GM13977 (cell line): ENCODE data around the gene UBXN4.
"Not testable (repeated sequence)": the region's sequence is repeated elsewhere in the genome, so short reads cannot be mapped to it uniquely, and the experiment has no call there.

ENCODE experiments used
- DNase-seq: peaks from one replicate; pipeline ENCODE4 v3.0.0; 2012; ENCODE audit warnings: low spot score
- in situ Hi-C: fragments of 300-500 bp; cut with MboI; formaldehyde crosslinking; loops from one replicate; pipeline ENCODE4 v1.12.0; 2022; ENCODE audit warnings: low sequenced_read_pairs, low pct_unique_long_range_greater_than_20kb, mixed read lengths, inconsistent platforms; ENCODE audit not compliant: unreplicated experiment
- TF ChIP-seq, protein P1 (sequence below): IDR thresholded peaks from 2 replicates; pipeline ENCODE4 v1.5.1; 2012; ENCODE audit warnings: mild to moderate bottlenecking, control low read depth; ENCODE audit not compliant: insufficient read depth; ENCODE audit errors: extremely low read depth, missing control alignments

The UBXN4 gene

DNA sequence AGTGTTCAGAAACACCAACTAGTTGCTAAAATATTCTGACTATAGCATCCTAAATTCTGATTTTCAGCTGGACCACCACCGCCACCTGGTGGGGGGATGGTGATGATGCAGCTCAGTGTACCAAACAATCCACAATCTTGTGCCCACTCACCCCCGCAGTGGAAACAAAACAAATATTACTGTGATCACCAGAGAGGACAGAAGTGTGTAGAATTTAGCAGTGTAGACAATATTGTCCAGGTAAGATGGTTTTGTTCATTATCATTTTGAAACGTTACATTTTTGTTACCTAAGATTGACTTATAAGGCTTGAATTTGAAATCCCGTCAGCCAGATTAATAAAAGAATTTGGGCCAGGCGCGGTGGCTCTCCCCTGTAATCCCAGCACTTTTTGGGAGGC, 31.7 kb upstream of the UBXN4 start:
- in situ Hi-C loops, result loop anchor here (10.0 to 25.0 kb wide), 2 partner anchors 235 to 698 kb away; no protein-coding TSS in a partner anchor
- DNase-seq, result peak; percentile 72
- TF ChIP-seq, protein P1, sequence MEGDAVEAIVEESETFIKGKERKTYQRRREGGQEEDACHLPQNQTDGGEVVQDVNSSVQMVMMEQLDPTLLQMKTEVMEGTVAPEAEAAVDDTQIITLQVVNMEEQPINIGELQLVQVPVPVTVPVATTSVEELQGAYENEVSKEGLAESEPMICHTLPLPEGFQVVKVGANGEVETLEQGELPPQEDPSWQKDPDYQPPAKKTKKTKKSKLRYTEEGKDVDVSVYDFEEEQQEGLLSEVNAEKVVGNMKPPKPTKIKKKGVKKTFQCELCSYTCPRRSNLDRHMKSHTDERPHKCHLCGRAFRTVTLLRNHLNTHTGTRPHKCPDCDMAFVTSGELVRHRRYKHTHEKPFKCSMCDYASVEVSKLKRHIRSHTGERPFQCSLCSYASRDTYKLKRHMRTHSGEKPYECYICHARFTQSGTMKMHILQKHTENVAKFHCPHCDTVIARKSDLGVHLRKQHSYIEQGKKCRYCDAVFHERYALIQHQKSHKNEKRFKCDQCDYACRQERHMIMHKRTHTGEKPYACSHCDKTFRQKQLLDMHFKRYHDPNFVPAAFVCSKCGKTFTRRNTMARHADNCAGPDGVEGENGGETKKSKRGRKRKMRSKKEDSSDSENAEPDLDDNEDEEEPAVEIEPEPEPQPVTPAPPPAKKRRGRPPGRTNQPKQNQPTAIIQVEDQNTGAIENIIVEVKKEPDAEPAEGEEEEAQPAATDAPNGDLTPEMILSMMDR, result peak; percentile 86

DNA sequence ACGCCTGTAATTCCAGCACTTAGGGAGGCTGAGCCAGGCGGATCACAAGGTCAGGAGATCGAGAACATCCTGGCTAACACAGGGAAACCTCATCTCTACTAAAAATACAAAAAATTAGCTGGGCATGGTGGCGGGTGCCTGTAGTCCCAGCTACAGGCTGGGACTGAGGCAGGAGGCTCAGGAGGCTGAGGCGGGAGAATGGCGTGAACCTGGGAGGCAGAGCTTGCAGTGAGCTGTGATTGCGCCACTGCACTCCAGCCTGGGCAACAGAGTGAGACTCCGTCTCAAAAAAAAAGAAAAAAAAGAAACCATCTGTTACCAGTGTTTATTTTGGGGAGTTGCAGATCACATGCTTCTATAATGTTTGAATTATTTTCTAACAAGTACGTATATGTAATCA, 26.6 kb upstream of the UBXN4 start:
- in situ Hi-C loops, result loop anchor here (10.0 to 25.0 kb wide), 2 partner anchors 240 to 703 kb away; no protein-coding TSS in a partner anchor
- not testable (repeated sequence) for DNase-seq

DNA sequence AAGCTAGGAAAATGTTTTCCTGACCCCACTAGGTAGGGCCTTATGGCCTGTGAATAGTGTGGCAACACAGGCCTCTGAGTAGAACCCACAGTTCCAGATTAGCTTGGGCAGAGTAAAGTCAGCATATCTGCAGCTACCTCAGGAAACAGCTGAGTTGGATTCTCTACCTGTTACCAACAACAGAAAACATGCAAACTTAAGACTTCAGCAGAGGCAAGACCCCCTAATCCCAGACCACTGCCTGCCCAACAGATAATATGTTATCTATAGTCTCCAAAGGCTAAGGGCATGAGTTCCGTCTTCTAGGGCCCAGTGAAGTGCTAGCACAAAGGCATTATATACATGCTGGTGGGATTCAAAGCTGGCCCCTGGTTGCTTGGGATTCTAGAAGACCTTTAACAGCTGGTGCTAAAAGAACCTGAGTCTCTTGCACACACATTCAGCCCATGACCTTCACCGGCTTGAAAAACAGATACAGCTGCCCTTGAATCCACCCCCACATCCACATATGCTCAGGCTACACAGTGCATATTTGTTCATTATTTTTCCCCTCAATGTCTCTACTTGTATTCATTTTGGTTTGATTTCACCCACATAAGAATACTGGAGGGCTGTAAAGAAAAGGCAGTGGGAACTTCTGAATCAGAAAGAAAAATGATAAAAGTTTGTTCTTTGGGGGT, 13.5 kb upstream of the UBXN4 start:
- in situ Hi-C loops, result no loop called here
- TF ChIP-seq, protein P1, result no peak
- no peak for DNase-seq

DNA sequence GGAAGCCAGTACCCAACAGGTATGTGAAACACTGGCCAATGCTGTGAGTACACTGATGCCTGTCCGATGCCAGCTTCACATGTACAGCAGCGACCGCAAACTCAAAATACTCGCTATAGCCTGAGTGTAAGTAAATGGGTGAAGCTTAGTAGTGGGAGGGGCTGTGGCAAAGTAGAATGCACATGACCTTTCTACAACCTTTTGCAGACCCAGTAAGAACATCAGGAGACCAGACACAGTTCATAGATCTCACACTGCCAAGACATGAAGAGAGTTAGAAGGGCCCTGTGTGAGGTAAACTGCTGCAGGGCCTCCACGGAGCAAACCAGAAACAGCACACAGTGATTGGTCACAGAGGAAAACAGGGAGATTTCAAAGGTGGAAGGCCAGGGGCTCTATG, 9.1 kb upstream of the UBXN4 start:
- DNase-seq, result no peak
- TF ChIP-seq, protein P1, result no peak
- in situ Hi-C loops, result no loop called here

DNA sequence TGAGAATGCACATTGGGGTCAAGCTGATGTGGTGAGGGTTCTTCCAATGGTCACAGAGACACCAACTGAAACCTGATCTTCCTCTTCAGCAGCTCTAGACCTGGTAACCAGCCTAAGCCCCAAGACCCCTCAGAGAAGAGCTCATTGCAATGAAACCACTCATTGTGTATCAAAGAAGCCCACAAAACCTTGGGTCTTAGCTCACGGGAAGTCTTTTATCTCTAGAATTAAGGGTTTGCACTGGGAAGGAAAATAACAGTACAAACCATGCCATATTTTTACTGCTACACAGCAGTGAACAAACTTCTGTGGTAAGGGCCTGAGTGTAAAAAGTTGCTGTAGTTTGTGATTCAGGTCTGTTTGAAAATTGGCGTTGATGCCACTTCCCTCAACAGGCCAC, 8.6 kb upstream of the UBXN4 start:
- TF ChIP-seq, protein P1, result no peak
- in situ Hi-C loops, result no loop called here
- DNase-seq, result no peak

DNA sequence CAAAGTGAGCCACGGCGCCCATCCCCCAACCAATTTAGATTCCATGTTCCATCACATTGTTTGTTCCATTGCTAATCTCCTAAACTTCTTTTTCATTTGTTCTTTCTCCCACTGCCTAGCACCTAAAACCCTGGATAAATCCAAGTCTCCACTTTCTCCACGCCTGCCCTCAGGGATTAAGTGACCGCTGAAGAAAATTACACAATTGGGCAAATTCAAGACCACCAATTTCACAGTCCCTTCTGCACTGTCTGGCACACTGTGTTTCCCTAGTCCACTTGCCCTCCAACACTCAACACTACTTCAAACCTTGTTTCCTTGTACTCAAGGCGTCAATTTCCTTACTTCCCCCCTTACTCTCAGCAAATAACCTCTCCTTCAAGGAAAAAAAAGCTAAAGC, 5.1 kb upstream of the UBXN4 start:
- no peak for DNase-seq
- TF ChIP-seq, protein P1, result no peak
- in situ Hi-C loops, result no loop called here

DNA sequence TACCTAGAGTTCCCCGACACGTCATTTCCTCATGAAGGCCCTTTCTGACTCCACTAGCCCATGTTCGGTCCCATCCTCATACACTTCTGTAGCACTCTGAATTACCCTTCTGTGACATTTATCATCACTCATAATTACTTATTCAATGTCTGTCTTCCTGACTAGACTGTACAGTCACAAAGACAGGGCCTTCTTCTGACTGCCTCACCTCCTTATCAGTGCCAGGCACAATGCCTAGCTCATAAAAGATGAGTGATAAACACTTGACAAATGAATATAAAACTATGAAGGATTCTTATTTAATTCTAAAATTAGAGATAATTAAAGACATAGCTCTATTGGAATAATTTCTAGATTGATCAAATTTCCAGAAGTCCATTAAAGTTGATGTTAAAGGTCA, 1.4 kb upstream of the UBXN4 start:
- TF ChIP-seq, protein P1, result no peak
- in situ Hi-C loops, result no loop called here
- no peak for DNase-seq
